ENCODE results near the gene ATP11B. TPM values are rescaled to one million over a fixed set of nuclear protein-coding genes. Genes with fewer than 3 reads are reported as not detected.
A peak's percentile ranks its signal among the peaks of the same experiment; 100 is the strongest.

ATP11B gene
- total RNA-seq, 1 donor = 66.4 TPM

DNA sequence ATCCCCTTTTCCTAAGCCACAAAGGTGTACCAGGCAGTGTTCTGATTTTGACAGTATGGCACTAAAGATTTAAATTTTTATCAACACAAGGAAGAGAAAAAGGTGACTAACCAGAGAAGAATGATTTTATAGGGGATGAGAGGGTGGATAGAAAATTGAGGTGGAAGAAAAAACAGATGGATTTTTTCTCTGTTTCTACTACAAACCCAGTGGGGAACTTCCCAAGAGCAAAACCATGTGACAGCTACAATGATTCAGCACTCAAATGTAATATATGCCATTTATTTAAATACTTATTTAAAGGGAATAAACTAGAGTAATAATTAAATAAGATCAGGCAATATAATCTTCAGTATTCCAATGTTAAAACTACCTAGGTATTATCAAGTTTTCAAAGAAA, 176.0 kb downstream of the ATP11B start:
- DNase-seq (ENCODE audit: low read depth) = peak; percentile 74
- TF ChIP-seq, protein P1, sequence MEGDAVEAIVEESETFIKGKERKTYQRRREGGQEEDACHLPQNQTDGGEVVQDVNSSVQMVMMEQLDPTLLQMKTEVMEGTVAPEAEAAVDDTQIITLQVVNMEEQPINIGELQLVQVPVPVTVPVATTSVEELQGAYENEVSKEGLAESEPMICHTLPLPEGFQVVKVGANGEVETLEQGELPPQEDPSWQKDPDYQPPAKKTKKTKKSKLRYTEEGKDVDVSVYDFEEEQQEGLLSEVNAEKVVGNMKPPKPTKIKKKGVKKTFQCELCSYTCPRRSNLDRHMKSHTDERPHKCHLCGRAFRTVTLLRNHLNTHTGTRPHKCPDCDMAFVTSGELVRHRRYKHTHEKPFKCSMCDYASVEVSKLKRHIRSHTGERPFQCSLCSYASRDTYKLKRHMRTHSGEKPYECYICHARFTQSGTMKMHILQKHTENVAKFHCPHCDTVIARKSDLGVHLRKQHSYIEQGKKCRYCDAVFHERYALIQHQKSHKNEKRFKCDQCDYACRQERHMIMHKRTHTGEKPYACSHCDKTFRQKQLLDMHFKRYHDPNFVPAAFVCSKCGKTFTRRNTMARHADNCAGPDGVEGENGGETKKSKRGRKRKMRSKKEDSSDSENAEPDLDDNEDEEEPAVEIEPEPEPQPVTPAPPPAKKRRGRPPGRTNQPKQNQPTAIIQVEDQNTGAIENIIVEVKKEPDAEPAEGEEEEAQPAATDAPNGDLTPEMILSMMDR (IDR thresholded peaks at IDR 0.05; ENCODE audit: insufficient read depth, low read length) = no peak
- H3K4me3 ChIP-seq (ENCODE audit: low read depth, low read length) = no peak overlapping the region

DNA sequence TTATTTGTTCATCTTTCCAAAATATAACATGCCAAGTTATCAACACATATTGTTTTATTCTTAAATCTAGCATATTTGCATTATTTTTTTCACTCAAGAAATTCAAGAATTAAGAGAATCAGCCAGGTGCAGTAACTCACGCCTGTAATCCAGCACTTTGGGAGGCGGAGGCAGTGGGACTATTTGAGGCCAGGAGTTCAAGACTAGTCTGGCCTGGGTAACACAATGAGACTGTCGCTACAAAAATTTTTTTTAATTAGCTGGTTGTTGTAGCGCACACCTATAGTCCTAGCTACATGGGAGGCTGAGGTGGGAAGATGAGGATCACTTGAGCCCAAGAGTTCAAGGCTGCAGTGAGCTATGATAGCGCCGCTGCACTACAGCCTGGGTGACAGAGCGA, 176.5 kb downstream of the ATP11B start:
- no peak overlapping the region for H3K4me3 ChIP-seq (ENCODE audit: low read depth, low read length)
- TF ChIP-seq, protein P1 (IDR thresholded peaks at IDR 0.05; ENCODE audit: insufficient read depth, low read length) = no peak
- no peak for DNase-seq (ENCODE audit: low read depth)

DNA sequence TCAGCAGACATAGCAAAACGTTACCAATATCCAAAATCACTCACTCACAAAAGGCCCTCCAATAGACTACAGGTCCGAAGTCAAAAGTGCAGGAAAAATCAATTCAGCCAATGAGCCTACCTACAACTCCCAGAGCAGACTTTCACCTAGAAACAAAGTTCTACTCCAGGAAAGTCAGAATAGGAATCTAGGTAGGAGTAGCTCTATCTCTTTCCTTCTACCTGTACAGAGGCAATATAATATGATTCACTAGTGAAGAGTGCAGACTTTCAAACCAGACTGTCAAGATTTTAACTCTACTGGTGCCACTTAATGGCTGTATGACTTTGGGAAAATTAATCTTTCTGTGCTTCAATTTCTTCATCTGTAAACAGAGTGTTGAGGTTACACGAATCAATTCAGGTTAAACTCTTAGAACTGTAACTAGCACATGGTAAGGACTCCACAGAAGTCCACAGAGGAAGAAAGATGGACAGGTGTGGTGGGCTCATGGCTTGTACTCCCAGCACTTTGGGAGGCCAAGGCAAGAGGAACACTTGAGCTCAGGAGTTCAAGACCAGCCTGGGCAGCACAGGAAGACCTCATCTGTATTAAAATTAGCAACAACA, 177.6 kb downstream of the ATP11B start:
- TF ChIP-seq, protein P1 (IDR thresholded peaks at IDR 0.05; ENCODE audit: insufficient read depth, low read length) = no peak
- no peak overlapping the region for H3K4me3 ChIP-seq (ENCODE audit: low read depth, low read length)
- no peak for DNase-seq (ENCODE audit: low read depth)

Other genes with a start within 250 kb of the ATP11B start
- gene DCUN1D1, start 187.0 kb downstream of the ATP11B start, total RNA-seq (ENCODE audit: low replicate concordance) = 33.8 and 49.5 TPM in 2 replicates

All from fibroblast of the aortic adventitia (primary cell).